HL-60 (cell line): ENCODE data around the gene LINC00632.

Experiments
- DNase-seq, 2 experiments: peaks; one replicate each; pipeline ENCODE4 v3.0.0-alpha.2; 2010 to 2020; ENCODE audit warnings: low read depth in 1 of 2, low spot score in 1 of 2
- H3K27ac ChIP-seq: fragments of 250-450 bp; sonication (Bioruptor Pico); replicated peaks from 2 replicates; pipeline ENCODE4 v1.5.1; 2020; ENCODE audit warnings: mild to moderate bottlenecking, moderate library complexity
- H3K27me3 ChIP-seq: fragments of 250-450 bp; sonication (Bioruptor Pico); 2 replicates; pipeline ENCODE4 v1.5.1; 2021; ENCODE audit warnings: mild to moderate bottlenecking, moderate library complexity; ENCODE audit not compliant: insufficient read depth, poor library complexity, severe bottlenecking
- H3K4me3 ChIP-seq: replicated peaks from 2 replicates; pipeline ENCODE4 v1.5.1; 2011; ENCODE audit warnings: mild to moderate bottlenecking, control low read depth, low read length; ENCODE audit not compliant: insufficient read depth
- GABPA ChIP-seq: IDR thresholded peaks from 2 replicates; pipeline ENCODE4 v1.6.1; 2012; ENCODE audit warnings: low read depth
- POLR2AphosphoS5 ChIP-seq: IDR thresholded peaks from 2 replicates; pipeline ENCODE4 v1.6.1; 2012; ENCODE audit warnings: low read depth
- REST ChIP-seq: IDR thresholded peaks from 2 replicates; pipeline ENCODE4 v1.6.1; 2012; ENCODE audit warnings: low read depth; ENCODE audit not compliant: insufficient replicate concordance
- SPI1 ChIP-seq: IDR thresholded peaks from 2 replicates; pipeline ENCODE4 v1.6.1; 2012; ENCODE audit warnings: low read depth, mild to moderate bottlenecking, borderline replicate concordance
- TF ChIP-seq, protein P1 (sequence below): IDR thresholded peaks from one replicate; pipeline ENCODE4 v1.5.1; 2011; ENCODE audit warnings: low read length, control low read depth, inconsistent platforms; ENCODE audit not compliant: insufficient read depth

Gene LINC00632

DNA sequence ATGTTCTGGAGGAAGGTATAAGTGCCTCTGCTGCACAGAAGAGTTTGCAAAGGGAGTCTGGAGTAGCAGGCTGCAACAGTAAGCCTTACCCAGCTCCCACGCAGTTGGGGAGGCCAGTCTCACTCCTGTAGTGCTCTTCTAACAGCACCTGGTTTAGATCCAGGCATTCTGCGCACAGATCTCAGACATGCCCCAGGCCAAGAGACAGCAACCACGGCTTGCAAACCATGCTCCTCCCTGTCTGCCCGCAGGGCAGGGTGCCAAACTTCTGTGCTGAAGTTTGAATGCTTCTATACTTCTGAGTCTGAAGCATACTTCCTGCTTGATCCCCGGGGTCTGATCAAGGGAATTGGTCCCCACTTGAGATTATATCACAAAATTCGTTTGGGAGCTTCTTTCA, 106.3 kb downstream of the LINC00632 start:
- peak in 1 of 2 experiments; percentile 2 for DNase-seq
- Histone ChIP-seq H3K4me3 (no peak overlapping the region), H3K27me3 (no peaks in the 10 kb centered on the region), H3K27ac (no peak overlapping the region)
- TF ChIP-seq REST = no peak
- TF ChIP-seq SPI1 = no peak
- TF ChIP-seq GABPA = no peak
- TF ChIP-seq POLR2AphosphoS5 = no peak
- TF ChIP-seq, protein P1, sequence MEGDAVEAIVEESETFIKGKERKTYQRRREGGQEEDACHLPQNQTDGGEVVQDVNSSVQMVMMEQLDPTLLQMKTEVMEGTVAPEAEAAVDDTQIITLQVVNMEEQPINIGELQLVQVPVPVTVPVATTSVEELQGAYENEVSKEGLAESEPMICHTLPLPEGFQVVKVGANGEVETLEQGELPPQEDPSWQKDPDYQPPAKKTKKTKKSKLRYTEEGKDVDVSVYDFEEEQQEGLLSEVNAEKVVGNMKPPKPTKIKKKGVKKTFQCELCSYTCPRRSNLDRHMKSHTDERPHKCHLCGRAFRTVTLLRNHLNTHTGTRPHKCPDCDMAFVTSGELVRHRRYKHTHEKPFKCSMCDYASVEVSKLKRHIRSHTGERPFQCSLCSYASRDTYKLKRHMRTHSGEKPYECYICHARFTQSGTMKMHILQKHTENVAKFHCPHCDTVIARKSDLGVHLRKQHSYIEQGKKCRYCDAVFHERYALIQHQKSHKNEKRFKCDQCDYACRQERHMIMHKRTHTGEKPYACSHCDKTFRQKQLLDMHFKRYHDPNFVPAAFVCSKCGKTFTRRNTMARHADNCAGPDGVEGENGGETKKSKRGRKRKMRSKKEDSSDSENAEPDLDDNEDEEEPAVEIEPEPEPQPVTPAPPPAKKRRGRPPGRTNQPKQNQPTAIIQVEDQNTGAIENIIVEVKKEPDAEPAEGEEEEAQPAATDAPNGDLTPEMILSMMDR = no peak

- Histone ChIP-seq H3K27ac (no peak overlapping the region), H3K4me3 (no peak overlapping the region), H3K27me3 (no peaks in the 10 kb centered on the region)
- DNase-seq = no peak
- TF ChIP-seq GABPA = no peak
- no peak for TF ChIP-seq POLR2AphosphoS5
- TF ChIP-seq, protein P1 = no peak
- no peak for TF ChIP-seq SPI1
- TF ChIP-seq REST = no peak
Measured at GRCh38 chrX:140817943-140818342, 108.4 kb downstream of the LINC00632 start.

GRCh38 chrX:140821280-140821679, 111.7 kb downstream of the LINC00632 start:
- H3K27ac ChIP-seq = no peak overlapping the region
- TF ChIP-seq, protein P1 = no peak
- TF ChIP-seq SPI1 = no peak
- no peak for TF ChIP-seq GABPA
- TF ChIP-seq POLR2AphosphoS5 = no peak
- no peak for TF ChIP-seq REST
- DNase-seq = no peak
- no peaks in the 10 kb centered on the region for H3K27me3 ChIP-seq
- H3K4me3 ChIP-seq = no peak overlapping the region
